GM21619 (cell line): Measurements from ENCODE around the gene PTPRT.
"Not testable (repeated sequence)": the region's sequence is repeated elsewhere in the genome, so short reads cannot be mapped to it uniquely, and the experiment has no call there.

Experiments used
- ATAC-seq: cut with Tn5 transposase; IDR thresholded peaks from one replicate; pipeline ENCODE4 v1.9.1; 2021; ENCODE audit not compliant: unreplicated experiment

PTPRT gene

DNA sequence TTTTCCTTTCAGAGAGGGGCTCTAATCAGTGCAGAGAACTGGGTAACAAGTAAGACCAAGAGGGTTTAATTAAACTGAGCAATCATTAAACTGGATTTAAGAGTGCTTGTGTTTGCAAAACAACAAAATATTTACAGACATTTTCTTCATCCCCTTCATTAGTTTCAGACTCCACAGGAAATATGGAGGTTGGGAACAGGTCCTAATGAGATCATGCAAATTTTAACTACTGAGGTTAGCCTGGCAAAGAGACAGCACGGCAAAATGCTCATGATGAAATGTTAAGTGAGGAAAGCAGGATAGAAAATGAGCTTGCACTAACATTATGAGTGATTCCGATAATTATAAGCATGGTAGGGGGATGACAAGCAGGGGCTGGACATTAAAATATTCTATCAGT, 268.9 kb downstream of the PTPRT start:
- ATAC-seq = no peak

DNA sequence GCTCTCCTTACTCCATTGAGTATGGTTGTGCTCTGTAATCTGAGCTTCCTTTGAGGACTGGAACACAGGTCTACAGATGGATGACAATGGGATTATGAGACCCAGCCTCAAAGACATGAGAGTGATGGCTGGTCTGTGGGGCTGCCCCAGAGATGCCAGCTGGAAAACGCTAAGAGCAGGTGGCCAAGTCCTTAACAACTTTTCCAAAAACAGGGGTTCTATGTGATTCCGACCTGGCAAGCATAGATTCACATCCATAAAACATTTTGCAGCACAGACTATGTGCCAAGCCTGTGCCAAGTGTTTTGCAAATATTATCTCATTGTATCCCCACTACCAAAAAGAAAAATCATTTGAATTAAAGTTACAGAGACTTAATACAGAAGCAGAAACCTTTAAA, 270.4 kb downstream of the PTPRT start:
- no peak for ATAC-seq

DNA sequence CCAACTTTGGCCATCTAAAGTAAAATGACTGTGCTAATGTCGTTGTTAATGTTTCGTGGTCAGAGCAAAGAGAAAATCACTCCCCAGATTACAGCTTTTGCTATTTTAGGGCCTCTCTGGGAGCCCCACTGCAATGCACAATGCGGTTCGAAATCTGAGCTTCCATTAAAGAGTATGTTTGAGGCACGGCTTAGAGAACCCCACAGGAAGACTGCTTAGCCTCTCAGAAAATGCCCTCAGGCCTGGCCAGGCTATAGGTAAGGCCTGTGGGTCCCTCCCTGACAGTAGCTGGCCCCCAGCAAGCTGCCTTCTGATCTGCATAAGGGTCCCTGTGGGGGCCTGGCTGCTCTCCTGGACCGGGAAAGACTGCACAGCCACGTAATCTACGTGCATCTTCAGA, 274.6 kb downstream of the PTPRT start:
- no peak for ATAC-seq

DNA sequence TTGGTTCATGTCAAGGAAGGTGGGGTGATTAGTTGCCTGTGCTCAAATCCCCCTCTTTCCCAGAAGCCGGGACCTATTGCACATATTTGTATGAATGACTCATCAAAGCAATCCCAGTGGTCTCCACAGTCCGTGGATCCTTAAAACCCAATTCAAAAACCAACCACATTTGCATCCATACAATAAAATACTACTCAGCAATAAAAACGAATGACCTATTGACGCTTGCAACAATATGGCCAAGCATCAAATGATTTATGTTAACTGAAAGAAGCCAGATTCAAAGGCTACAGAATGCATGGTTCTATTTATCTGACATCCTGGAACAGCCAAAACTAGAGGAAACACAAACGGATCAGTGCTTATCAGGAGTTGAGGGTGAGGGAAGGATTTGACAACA, 275.4 kb downstream of the PTPRT start:
- ATAC-seq = no peak

DNA sequence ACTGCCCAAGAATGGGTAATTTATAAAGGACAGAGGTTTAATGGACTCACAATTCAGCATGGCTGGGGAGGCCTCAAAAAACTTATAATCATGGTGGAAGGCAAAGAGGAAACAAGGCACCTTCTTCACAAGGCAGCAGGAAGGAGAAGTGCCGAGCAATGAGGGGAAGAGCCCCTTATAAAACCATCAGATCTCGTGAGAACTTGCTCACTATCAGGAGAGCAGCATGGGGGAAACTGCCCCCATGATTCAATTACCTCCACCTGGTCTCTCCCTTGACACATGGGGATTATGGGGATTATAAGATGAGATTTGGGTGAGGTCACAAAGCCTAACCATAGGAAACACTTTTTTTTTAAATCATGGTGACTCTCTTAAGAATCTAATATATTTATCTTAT, 278.9 kb downstream of the PTPRT start:
- not testable (repeated sequence) for ATAC-seq

DNA sequence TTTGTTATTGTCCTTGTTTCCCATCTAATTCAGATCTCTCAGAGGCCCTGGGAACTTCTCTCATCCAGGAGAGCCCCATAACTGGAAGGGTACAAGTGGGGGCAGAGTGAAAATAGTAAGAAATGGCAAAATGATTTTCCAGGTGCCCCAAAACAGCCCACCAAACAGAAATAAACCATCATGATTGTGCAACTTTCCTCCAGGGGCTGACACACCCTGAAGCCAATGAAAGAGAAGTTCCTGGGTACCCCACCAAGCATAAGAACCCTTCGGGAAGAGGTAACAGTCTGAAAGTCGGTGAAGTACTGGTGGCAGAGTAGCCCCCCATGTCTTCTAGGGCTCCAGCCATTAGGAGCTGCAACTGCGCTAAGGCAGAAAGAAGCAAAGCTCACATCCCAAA, 282.0 kb downstream of the PTPRT start:
- ATAC-seq = no peak

DNA sequence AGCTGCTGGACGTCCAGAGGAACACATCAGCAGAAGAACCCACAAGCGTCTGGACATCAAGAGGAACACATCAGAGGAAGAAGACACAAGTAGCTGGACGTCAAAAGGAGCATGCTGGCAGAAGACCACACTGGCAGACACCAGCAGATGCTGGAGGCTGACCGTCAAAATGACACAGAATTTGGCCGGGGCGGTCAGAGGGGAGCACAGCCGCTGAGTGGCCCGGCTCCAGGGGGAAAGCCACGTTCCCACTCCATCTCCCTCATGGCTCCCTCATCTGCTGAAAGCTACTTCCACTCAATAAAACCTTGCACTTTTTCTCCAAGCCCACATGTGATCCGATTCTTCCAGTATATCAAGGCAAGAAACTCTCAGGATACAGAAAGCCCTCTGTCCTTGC, 283.6 kb downstream of the PTPRT start:
- ATAC-seq = no peak

DNA sequence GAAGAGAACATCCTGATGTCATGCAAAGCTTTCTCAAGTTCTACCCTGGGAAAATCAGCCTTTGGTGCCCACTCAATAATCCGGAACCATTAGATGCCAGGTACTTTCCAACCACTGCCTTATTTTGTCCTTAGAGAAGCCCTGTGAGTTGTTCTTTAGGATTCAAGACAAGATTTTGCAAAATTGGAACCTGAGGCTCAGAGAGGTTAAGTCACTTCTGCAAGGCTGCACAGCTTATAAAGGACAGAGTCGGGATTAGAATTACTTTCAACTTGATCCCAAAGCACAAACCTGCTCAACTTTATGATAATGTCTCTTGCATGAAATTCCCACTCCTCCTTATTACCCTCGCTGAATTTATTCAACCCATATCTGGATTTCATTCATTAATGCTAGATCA, 287.2 kb downstream of the PTPRT start:
- ATAC-seq = no peak

DNA sequence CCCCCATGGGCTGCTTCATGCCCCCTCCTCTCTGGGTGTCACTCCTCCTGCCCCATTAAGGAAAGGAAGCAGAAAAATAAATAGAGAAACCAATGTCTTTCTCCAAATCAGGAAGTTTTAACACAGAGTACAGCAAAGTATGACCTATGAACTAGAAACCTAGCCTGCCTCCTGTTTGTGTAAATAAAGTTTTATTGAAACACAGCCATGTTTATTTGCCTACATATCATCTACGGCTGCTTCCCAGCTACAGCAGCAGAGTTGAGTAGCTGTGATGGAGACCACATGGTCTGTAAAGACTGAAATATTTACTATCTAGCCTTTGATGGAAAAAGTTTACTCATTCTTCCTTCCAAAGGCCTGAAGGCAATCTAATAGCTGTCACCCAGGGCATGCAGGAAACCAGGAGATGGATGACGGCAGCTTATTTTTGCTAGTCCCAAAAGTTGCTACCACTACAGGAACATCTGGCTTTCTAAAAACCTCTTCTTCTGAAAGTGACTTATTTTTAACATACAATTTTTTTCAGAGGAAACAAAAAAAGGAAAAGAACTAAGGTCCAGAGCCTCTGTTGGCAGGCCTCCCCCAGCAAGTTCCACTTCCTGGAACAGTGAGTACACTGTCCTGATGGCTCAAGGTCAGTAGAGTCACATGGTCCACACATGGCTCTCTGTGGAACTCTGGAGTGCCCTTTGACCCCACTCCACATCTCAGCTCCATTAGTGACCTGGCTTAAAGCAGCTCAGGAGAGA, 287.8 kb downstream of the PTPRT start:
- ATAC-seq = no peak

DNA sequence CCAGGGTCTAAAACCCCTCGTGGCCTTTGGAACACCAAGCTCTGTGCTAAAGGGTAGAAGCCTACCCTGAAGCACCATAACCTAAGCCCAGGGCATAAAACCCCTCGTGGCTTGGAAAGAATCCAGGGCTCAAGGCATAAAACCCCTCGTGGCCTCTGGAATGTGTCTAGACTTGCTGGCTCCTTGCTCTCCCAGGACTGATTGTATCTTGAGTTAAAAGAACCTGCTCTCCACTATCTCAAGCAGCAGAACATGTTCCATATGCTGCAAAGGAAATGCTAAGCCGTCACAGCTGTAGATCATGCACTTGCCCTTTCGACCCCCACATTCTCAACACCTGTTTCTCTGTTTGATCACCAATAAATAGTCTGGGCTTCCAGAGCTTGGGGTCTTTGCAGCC, 288.9 kb downstream of the PTPRT start:
- ATAC-seq = not testable (repeated sequence)

DNA sequence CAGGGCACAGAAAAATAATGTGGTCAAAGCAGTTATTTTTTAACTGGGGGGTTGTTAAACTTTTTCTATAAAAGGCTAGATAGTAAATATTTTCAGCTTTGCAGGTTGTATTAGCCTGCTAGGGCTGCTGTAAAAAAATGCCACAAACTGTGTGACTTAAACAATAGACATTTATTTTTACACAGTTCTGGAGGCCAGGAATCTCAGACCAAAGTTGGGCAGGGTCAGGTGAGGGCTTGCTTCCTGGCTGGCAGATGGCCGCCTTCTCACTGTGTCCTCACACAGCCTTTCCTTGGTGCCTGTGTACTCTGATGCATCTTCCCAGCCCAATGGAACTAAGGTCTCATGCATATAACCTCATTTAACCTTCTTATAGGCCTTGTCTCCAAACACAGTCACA, 294.7 kb downstream of the PTPRT start:
- no peak for ATAC-seq

DNA sequence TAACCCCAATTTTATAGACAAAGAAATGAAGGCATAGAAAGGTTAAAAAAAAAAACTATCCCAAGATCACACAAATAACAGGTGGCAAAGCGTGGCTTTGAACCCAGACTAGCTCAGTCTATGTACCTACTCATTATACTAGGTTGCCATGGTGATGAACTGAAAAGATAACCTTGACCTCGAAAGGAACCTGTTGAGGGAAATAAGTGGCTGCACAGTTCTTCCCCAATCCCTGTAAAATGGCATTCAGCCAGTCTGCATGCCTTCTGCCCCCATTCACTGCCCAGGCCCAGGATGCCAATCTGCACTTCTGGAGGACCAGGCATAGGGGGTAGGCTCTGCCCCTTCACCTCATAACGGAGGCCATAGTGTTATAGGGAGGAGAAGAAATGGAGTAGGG, 295.2 kb downstream of the PTPRT start:
- no peak for ATAC-seq

DNA sequence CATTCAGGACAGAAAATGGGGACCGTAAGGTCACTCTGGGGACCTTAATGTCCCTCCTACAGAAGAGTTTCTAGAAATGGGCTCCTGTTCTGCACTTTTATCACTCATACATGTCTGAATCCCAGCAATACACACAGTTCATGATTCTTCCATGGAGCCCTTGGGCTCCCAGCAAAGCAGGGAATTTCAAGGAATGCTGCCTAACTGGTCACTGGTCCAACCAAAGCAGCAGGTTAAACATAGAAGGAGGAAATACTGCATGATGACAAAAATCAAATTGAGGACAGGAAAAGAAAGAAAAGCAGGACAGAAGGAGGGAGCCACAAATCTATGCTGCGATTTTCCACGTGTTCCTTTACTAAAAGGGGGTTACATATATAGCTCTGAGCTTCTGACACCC, 300.2 kb downstream of the PTPRT start:
- ATAC-seq = no peak

DNA sequence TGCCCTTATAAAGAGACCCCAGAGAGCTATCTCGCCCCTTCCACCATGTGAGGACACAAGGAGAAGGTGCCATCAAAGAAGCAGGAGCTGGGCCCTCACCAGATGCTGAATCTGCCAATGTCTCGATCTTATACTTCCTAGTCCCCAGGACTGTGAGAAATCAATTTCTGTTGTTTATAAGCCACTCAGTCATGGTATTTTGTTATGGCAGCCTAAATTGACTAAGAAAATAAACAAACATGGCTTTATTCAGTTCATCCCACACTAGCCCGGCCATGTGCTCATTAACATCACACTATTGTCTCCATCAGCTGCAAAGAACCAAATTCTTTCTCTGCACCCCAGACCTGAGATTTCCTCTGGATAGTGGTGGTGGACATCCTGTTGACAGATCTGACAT, 302.4 kb downstream of the PTPRT start:
- no peak for ATAC-seq

DNA sequence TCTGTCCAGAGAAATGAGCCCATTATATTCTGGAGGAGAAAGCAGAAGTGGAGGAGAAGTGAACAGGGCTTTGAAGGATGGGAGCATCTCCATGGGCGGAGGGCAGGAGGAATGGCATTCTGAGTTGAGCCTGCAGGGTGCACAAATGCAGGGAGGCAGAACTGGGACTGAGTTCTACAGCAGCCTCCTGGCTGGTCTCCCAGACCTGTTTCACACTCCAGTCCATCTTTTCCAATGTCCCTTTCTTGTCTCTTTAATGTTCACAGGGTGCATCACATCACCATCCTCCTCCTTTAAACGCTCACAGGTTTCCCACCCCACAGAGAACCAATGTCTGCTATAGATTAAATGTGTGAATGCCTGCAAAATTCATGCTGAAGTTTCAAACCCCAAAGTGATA, 302.9 kb downstream of the PTPRT start:
- ATAC-seq = no peak

DNA sequence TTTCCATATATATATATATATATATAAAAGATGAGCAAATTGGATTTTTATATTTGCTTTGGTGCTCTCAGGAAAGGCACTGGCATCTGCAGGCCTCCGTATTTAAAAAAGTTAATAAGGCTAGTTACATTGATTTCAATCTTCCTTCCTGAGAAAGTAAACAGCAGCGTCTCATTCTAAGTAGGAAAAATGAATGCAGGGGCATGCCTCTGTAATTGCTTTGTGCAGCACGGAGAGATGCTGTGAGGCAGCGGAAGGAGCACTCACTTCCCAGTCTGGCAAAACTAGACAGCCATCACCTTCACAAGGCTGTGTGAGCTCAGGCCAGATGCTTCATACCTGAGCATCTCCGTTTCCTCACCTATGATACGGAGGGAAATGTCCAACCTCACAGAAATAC, 303.7 kb downstream of the PTPRT start:
- ATAC-seq = no peak

DNA sequence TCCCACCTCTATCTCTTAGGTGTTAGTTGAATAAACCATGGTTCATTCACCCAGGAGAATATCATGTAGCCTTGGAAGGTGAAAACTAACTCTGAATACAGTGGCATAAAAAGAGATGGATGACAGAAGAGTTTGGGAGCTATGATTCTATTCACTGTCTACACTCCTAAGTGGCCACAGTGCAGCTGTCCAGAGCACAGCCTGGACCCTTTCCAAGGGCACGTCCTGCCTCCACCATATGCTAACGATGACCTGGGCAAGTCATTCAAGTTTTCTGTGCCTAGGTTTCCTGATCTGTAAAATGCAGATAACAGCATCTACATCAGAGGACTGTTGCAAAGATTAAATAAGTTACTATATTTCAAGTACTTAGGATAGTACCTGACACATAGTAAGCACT, 314.1 kb downstream of the PTPRT start:
- ATAC-seq = no peak

DNA sequence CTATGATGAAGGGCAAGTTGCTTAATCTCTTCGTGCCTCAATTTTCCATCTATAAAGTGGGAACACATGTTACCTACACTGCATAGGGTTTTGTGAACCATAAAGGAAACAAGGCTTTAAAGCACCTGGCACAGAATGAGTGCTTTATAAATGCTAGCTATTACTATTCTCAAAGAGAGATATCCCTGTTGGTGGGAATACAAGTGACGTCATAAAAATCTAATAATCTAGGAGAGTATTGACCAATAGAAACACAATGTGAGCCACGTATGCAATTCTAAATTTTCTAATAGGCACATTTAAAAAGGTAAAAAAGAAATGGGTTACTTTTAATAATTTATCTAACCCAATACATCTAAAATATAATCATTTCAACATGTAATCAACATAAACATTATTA, 316.4 kb downstream of the PTPRT start:
- no peak for ATAC-seq

DNA sequence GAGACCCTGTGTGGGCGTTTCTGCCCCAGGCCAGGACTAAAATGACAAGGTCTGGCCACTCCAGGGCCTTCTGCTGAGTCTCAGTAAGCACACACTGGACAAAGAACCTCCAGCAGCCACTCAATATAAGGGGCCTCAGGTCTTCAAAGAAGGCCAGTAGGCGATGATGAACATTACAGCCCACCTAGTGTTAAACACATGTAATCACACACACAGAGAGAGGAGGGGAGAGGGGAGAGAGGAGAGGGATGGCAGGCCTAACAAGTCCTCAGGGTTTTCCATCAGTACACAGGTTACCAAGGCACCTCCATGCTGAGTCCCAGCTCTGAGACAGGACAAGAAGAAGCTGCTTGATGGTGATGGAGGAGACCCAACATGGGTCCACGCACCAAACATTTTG, 325.6 kb downstream of the PTPRT start:
- no peak for ATAC-seq

DNA sequence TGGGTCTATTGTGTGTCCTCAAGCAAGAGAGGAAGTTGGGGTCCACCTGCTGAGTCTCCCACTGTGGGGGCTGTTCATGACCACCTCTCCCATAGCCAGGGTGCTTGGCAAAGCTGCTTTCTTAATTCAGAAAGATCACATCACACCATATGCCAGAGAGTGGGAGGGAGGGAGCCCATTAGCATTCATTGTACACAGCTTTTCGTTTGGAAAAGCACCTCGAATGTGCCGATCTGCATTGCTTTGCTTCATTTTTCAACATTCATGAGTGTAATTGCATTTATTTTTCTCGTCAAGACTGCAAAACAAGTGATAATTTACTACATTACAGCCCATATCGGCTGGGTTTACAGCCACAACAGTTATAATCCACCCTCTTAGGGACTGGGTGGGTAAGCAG, 327.3 kb downstream of the PTPRT start:
- ATAC-seq = no peak

DNA sequence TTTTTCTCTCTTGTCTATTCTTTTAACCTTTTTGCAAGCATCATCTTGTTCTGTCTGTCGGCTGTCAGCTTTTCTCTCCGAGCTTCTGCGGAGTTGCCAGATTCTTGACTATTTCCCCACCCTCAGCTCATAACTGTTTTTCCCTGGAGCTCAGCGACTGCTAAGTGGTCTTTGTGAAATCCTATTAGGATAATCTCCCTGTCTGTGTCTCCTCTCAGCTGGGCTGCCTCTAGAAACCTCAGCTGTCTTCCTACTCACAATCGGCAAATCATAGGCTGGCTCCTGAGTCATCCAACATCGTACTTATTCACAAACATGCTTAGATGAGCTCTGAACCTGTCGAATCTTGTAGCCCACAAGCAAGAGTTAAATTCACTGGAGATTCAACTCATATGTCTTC, 332.3 kb downstream of the PTPRT start:
- no peak for ATAC-seq

DNA sequence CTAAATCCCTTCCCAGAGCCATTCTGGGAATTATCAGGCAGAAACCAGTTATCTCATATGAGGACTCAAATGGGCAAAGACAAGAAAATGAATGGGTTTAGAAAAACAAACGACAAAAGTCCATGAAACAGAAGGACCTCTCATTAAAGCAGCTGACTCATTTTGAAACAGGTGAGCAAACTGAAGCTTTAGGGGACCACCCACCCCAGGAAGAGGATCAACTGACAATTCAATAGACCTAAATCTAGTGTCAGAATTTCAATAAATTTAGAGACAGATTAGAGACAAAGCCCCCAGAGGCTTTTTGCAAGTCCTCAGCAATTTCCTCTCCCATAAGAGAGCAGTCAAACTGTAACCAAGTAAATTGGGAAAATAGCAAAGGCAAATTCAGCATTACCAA, 333.8 kb downstream of the PTPRT start:
- ATAC-seq = no peak

DNA sequence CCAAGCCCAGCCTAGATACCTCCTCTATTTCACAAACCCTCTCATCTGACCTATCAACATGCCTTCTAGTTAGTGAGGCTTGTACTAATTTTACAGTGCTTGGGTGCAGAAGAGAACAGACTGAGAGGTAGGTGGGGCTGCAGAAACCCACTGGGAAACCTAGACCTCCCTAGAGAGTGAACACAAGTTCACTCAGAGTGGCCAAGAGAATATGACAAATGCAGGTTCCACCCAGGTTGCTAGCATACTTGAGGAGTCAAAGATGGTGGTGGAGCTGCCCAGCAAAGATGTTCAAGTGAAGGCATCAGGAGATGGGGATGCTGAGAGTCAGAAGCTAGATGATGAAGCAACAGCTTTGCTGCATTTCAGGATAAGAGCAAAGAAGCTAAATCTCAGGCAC, 337.0 kb downstream of the PTPRT start:
- no peak for ATAC-seq
